T-cell (primary cell): ENCODE measurements around the gene NEK11. TPM values are rescaled to one million over a fixed set of nuclear protein-coding genes. Genes with fewer than 3 reads are reported as not detected.

ENCODE experiments used
- ATAC-seq, 4 experiments: fragments of 200-7000 bp in 3 of 4; fragments of 150-1000 bp in 1 of 4; cut with Tn5 transposase; replicated peaks in 1 of 4; 1 replicate in 3 of 4; 2 replicates in 1 of 4; pipeline ENCODE4 v1.10.0; 2021; ENCODE audit warnings: moderate library complexity in 3 of 4, mild to moderate bottlenecking in 2 of 4, moderate number of reproducible peaks in 1 of 4
- CTCF ChIA-PET, 2 donors: fragments of 300-600 bp; sonication (Branson Sonifier 250); formaldehyde crosslinking; loops; one replicate each; lab custom pipeline; 2022; ENCODE audit warnings: antibody characterized with exemption in 2 of 2; lab: Charles Lee
- POLR2A ChIA-PET, 2 donors: fragments of 300-600 bp; sonication (Branson Sonifier 250); formaldehyde crosslinking; loops; one replicate each; lab custom pipeline; 2022; ENCODE audit warnings: antibody characterized with exemption in 2 of 2; lab: Charles Lee
- DNase-seq, 35 experiments: peaks; one replicate each; pipeline versions ENCODE4 v3.0.0 to v3.0.0-alpha.2; 2013 to 2023
- H3K27ac ChIP-seq: one replicate; pipeline ENCODE4 v1.5.1; 2013; ENCODE audit warnings: low read length
- H3K27me3 ChIP-seq, 2 experiments: replicated peaks in 1 of 2; 1 replicate in 1 of 2; 2 replicates in 1 of 2; pipeline versions ENCODE4 v1.6.1 to v1.7.0; 2013; ENCODE audit warnings: low read length in 1 of 2, mixed read lengths in 1 of 2; ENCODE audit not compliant: control insufficient read depth in 2 of 2, insufficient read depth in 2 of 2; ENCODE audit errors: extremely low read depth in 1 of 2
- H3K36me3 ChIP-seq, 2 donors: 1 replicate in 1 of 2; 2 replicates in 1 of 2; pipeline versions ENCODE4 v1.6.1 to v1.7.0; 2013; ENCODE audit warnings: low read length in 1 of 2; ENCODE audit not compliant: control insufficient read depth in 2 of 2, insufficient read depth in 1 of 2; ENCODE audit errors: extremely low read depth in 1 of 2
- H3K4me1 ChIP-seq, 2 experiments: 1 replicate in 1 of 2; 2 replicates in 1 of 2; pipeline versions ENCODE4 v1.6.1 to v1.7.0; 2013; ENCODE audit warnings: low read length in 2 of 2, mixed read lengths in 1 of 2; ENCODE audit not compliant: insufficient read depth in 2 of 2, control insufficient read depth in 1 of 2; ENCODE audit errors: extremely low read depth in 1 of 2
- H3K4me3 ChIP-seq, 2 donors: 1 replicate in 1 of 2; 2 replicates in 1 of 2; pipeline versions ENCODE4 v1.5.1 to v1.7.0; 2013; ENCODE audit warnings: mild to moderate bottlenecking in 2 of 2, low read length in 1 of 2, moderate library complexity in 1 of 2; ENCODE audit not compliant: control insufficient read depth in 1 of 2; ENCODE audit errors: extremely low read depth in 1 of 2
- H3K9me3 ChIP-seq: 2 replicates; pipeline ENCODE4 v1.7.0; 2013
- H3K27ac Mint-ChIP-seq, 2 donors: one replicate each; pipeline ENCODE4 v1.8.0; 2020 to 2021; ENCODE audit warnings: mild to moderate bottlenecking in 2 of 2, mixed read lengths in 2 of 2
- H3K27me3 Mint-ChIP-seq, 2 donors: one replicate each; pipeline ENCODE4 v1.8.0; 2021 to 2022; ENCODE audit warnings: mixed read lengths in 2 of 2
- H3K36me3 Mint-ChIP-seq: one replicate; pipeline ENCODE4 v1.8.0; 2021; ENCODE audit warnings: mixed read lengths
- H3K4me1 Mint-ChIP-seq, 3 donors: one replicate each; pipeline ENCODE4 v1.8.0; 2020 to 2022; ENCODE audit warnings: mixed read lengths in 3 of 3, mild to moderate bottlenecking in 1 of 3
- H3K4me3 Mint-ChIP-seq, 3 donors: one replicate each; pipeline ENCODE4 v1.8.0; 2020 to 2022; ENCODE audit warnings: mild to moderate bottlenecking in 3 of 3, mixed read lengths in 3 of 3, moderate library complexity in 3 of 3
- H3K9me3 Mint-ChIP-seq, 3 donors: one replicate each; pipeline ENCODE4 v1.8.0; 2020 to 2022; ENCODE audit warnings: mixed read lengths in 3 of 3
- WGBS: methylation state at CpG from one replicate; pipeline ENCODE4 v1.1.5; 2013; ENCODE audit warnings: missing lambda C conversion rate; ENCODE audit not compliant: insufficient coverage; 5-methylcytosine and 5-hydroxymethylcytosine counted together
- total RNA-seq, 35 experiments: library from RNA in 6 of 35; stranded (reverse) in 6 of 35; fragments of 120-200 nt in 1 of 35; gene quantifications; one replicate each; pipeline versions ENCODE4 v1.2.1 to v1.2.4 and lab custom pipeline; 2013 to 2026

Gene NEK11, protein sequence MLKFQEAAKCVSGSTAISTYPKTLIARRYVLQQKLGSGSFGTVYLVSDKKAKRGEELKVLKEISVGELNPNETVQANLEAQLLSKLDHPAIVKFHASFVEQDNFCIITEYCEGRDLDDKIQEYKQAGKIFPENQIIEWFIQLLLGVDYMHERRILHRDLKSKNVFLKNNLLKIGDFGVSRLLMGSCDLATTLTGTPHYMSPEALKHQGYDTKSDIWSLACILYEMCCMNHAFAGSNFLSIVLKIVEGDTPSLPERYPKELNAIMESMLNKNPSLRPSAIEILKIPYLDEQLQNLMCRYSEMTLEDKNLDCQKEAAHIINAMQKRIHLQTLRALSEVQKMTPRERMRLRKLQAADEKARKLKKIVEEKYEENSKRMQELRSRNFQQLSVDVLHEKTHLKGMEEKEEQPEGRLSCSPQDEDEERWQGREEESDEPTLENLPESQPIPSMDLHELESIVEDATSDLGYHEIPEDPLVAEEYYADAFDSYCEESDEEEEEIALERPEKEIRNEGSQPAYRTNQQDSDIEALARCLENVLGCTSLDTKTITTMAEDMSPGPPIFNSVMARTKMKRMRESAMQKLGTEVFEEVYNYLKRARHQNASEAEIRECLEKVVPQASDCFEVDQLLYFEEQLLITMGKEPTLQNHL
- total RNA-seq (1 to 10 TPM; 3.8 to 6.5 (median 4.5) TPM), total RNA-seq (lab: John Stamatoyannopoulos, UW) (1.0 to 12.0 (median 6.0) reads per million in 29 experiments)
- 5.3 TPM for total RNA-seq (2013)

- WGBS, result under 1% methylated on average over 50 of the region's 56 CpGs
- peaks cover 23 to 25% of the 10 kb centered on the region in 2 experiments for H3K4me1 ChIP-seq
- peak within 1 kb of the TSS; percentile 87 for H3K27ac ChIP-seq
- peak within 1 kb of the TSS; percentile 81 to 98 for H3K4me3 ChIP-seq
- Mint-ChIP-seq H3K27me3 (no peaks in the 10 kb centered on the region), H3K4me3 (peak within 1 kb of the TSS; percentile 89 to 93 (median 91)), H3K27ac (peak within 1 kb of the TSS; percentile 92 to 98), H3K36me3 (peaks cover 26% of the 10 kb centered on the region), H3K9me3 (peaks cover 0 to 3% (median 0%) of the 10 kb centered on the region in 3 donors), H3K4me1 (peaks cover 50 to 55% (median 52%) of the 10 kb centered on the region in 3 donors)
- DNase-seq (peak; percentile 75 to 95 (median 92)), ATAC-seq (peak; percentile 98 to 99 (median 98))
- ChIA-PET CTCF (interaction anchor here (0.9 to 4.0 kb wide), 6 partner anchors 9 to 769 kb away, joined by 3 to 21 read pairs (median 4); partner anchors contain the start of genes ATP2C1 (in 1 of the 2) and NUDT16 (in 1 of the 2)), POLR2A (interaction anchor here (0.7 to 1.7 kb wide), 7 partner anchors 11 to 1587 kb away, joined by 3 to 6 read pairs (median 3); partner anchors contain the start of genes NUDT16 (in 2 of the 2), IFT122 (in 1 of the 2) and MBD4 (in 1 of the 2))
- no peaks in the 10 kb centered on the region for H3K27me3 ChIP-seq
- H3K36me3 ChIP-seq, result peaks cover 0 to 16% of the 10 kb centered on the region in 2 donors
- H3K9me3 ChIP-seq, result no peaks in the 10 kb centered on the region
These were observed at the start of gene NEK11, which contains the start of gene ASTE1 for GRCh38 chr3:131026321-131027151. Gene NEK11 (plus strand): TSS chr3:131026877. CDS start chr3:131029709, 2,832 bp downstream. Gene ASTE1 (minus strand): TSS chr3:131026825. CDS start chr3:131025306, 1,519 bp downstream.

GRCh38 chr3:130979117-130979516, 47.6 kb upstream of the NEK11 start:
- peaks cover 0 to 38% of the 10 kb centered on the region in 2 donors for H3K36me3 ChIP-seq
- ATAC-seq, result no peak
- no peaks in the 10 kb centered on the region for H3K27me3 ChIP-seq
- H3K27ac ChIP-seq, result no peak overlapping the region
- H3K4me1 ChIP-seq, result no peaks in the 10 kb centered on the region
- Mint-ChIP-seq H3K27ac (peak overlapping the region in 1 of 2 donors; percentile 36), H3K9me3 (no peaks in the 10 kb centered on the region), H3K36me3 (peaks cover 61% of the 10 kb centered on the region), H3K4me1 (no peaks in the 10 kb centered on the region), H3K27me3 (no peaks in the 10 kb centered on the region), H3K4me3 (no peak overlapping the region)
- POLR2A ChIA-PET, result no interaction called here
- H3K9me3 ChIP-seq, result no peaks in the 10 kb centered on the region
- 94% methylated on average over 2 of the region's 2 CpGs for WGBS
- no peak overlapping the region for H3K4me3 ChIP-seq
- no peak for DNase-seq
- CTCF ChIA-PET, result no interaction called here

DNA sequence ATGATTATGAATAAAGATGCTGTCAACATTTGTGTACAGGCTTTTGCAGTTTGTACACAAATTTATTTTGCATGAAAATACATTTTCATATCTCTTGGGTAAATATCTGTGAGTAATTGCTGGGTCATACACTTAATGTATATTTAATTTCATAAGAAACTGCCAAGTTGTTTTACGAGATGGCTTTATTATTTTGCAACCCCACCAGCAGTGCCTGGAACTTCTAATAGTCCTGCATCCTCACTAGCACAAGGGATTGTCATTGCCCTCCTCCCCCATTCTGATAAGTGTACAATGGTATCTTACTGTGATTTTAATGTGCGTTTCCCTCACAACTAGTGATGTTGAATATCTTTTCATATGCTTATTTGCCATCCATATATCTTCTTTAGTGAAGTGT, 45.2 kb upstream of the NEK11 start:
- H3K27ac ChIP-seq, result no peak overlapping the region
- H3K4me3 ChIP-seq, result no peak overlapping the region
- DNase-seq, result no peak
- no peak overlapping the region for H3K4me3 Mint-ChIP-seq
- POLR2A ChIA-PET, result no interaction called here
- H3K27me3 Mint-ChIP-seq, result no peaks in the 10 kb centered on the region
- peaks cover 0 to 29% of the 10 kb centered on the region in 2 donors for H3K36me3 ChIP-seq
- no peaks in the 10 kb centered on the region for H3K4me1 Mint-ChIP-seq
- H3K36me3 Mint-ChIP-seq, result peaks cover 55% of the 10 kb centered on the region
- CTCF ChIA-PET, result no interaction called here
- H3K4me1 ChIP-seq, result no peaks in the 10 kb centered on the region
- H3K9me3 Mint-ChIP-seq, result no peaks in the 10 kb centered on the region
- no peaks in the 10 kb centered on the region for H3K9me3 ChIP-seq
- no peak for ATAC-seq
- H3K27ac Mint-ChIP-seq, result no peak overlapping the region
- H3K27me3 ChIP-seq, result no peaks in the 10 kb centered on the region
- no CpG with 5 or more reads among the region's 2 CpGs for WGBS

DNA sequence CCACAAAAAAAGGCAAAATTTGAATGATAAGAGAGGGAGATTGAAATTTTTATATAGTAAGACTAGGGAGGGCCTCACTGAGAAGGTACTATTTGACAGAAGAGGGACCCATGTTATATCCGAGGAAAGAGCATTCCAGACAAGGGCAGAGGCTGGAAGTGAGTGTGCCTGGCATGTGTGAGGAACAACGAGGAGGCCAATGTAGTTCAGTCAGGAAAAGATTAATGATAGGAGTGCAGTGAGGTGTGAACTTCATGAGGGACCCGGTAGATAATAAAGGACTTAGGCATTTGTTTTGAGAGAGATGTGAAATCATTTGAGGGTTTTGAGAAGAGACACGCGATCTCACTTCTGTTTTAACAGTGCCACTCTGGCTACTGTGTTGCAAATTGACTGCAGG, 36.4 kb upstream of the NEK11 start:
- Histone ChIP-seq H3K36me3 (peaks cover 6 to 14% of the 10 kb centered on the region in 2 donors), H3K27me3 (no peaks in the 10 kb centered on the region), H3K4me1 (no peaks in the 10 kb centered on the region), H3K9me3 (no peaks in the 10 kb centered on the region), H3K4me3 (no peak overlapping the region), H3K27ac (no peak overlapping the region)
- no peak overlapping the region for H3K4me3 Mint-ChIP-seq
- ChIA-PET CTCF (no interaction called here), POLR2A (no interaction called here)
- peaks cover 35% of the 10 kb centered on the region for H3K36me3 Mint-ChIP-seq
- WGBS, result 90% methylated on average over 5 of the region's 5 CpGs
- DNase-seq (no peak), ATAC-seq (no peak)
- no peaks in the 10 kb centered on the region for H3K9me3 Mint-ChIP-seq
- H3K4me1 Mint-ChIP-seq, result no peaks in the 10 kb centered on the region
- no peaks in the 10 kb centered on the region for H3K27me3 Mint-ChIP-seq
- no peak overlapping the region for H3K27ac Mint-ChIP-seq

DNA sequence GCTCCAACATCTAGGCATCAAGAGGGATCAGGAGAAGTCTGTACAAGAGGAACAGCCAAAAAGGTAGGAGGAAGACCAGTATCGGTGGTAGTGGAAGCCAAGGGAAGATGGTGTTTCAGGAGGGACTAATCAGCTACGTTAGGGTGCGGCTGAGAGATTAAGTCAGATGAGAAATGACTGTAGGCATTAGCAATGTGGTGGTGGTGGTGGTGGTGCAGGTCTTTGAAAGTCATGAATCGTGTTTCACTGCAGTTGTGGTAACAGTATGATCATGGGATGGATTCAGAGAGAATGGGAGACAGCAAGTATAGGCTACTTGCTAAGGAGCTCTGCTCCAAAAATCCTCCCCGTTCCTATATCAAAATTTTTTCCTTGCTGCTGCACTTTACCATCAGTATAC, 35.6 kb upstream of the NEK11 start:
- Histone ChIP-seq H3K36me3 (peaks cover 6 to 18% of the 10 kb centered on the region in 2 donors), H3K9me3 (no peaks in the 10 kb centered on the region), H3K27me3 (no peaks in the 10 kb centered on the region), H3K27ac (no peak overlapping the region), H3K4me3 (no peak overlapping the region), H3K4me1 (no peaks in the 10 kb centered on the region)
- 93% methylated on average over 3 of the region's 5 CpGs for WGBS
- ATAC-seq (no peak), DNase-seq (no peak)
- Mint-ChIP-seq H3K9me3 (no peaks in the 10 kb centered on the region), H3K4me1 (no peaks in the 10 kb centered on the region), H3K4me3 (no peak overlapping the region), H3K27ac (no peak overlapping the region), H3K27me3 (no peaks in the 10 kb centered on the region), H3K36me3 (peaks cover 31% of the 10 kb centered on the region)
- ChIA-PET POLR2A (interaction anchor here in 1 of 2 donors (0.5 kb wide), 1 partner anchor 17 kb away, joined by 5 read pairs; no protein-coding TSS in a partner anchor), CTCF (no interaction called here)
